H9 (cell line): ENCODE data around the gene FSTL4. TPM values are rescaled to one million over a fixed set of nuclear protein-coding genes. Genes with fewer than 3 reads are reported as not detected.
A peak's percentile ranks its signal among the peaks of the same experiment; 100 is the strongest.

Source experiments
- DNase-seq: peaks from one replicate; pipeline ENCODE4 v3.0.0-alpha.2; 2017
- H2AFZ ChIP-seq: one replicate; pipeline ENCODE4 v1.6.1; 2013; ENCODE audit warnings: mild to moderate bottlenecking, low read length, control low read depth, moderate library complexity
- H2AK5ac ChIP-seq: 2 replicates; pipeline ENCODE4 v1.6.1; 2013; ENCODE audit warnings: low read length, control low read depth, mixed read lengths; ENCODE audit not compliant: insufficient read length
- H2BK120ac ChIP-seq: one replicate; pipeline ENCODE4 v1.6.1; 2013; ENCODE audit warnings: low read depth, mild to moderate bottlenecking, low read length, control low read depth, inconsistent platforms; ENCODE audit not compliant: poor library complexity, severe bottlenecking
- H2BK12ac ChIP-seq: 2 replicates; pipeline ENCODE4 v1.6.1; 2013; ENCODE audit warnings: low read length, control low read depth, mixed read lengths, low read depth; ENCODE audit not compliant: insufficient read length
- H2BK15ac ChIP-seq: 2 replicates; pipeline ENCODE4 v1.6.1; 2013; ENCODE audit warnings: low read depth, low read length, control low read depth
- H2BK20ac ChIP-seq: one replicate; pipeline ENCODE4 v1.6.1; 2013; ENCODE audit warnings: low read depth, mild to moderate bottlenecking, low read length, control low read depth, inconsistent platforms; ENCODE audit not compliant: poor library complexity, severe bottlenecking
- H2BK5ac ChIP-seq: 2 replicates; pipeline ENCODE4 v1.6.1; 2013; ENCODE audit warnings: low read length, control low read depth, mixed read lengths; ENCODE audit not compliant: insufficient read length
- H3K14ac ChIP-seq: 2 replicates; pipeline ENCODE4 v1.6.1; 2013; ENCODE audit warnings: low read length, control low read depth; ENCODE audit not compliant: insufficient read depth
- H3K18ac ChIP-seq: 2 replicates; pipeline ENCODE4 v1.6.1; 2013; ENCODE audit warnings: low read depth, mild to moderate bottlenecking, mixed read lengths, low read length, control low read depth; ENCODE audit not compliant: insufficient read length
- H3K23ac ChIP-seq: 2 replicates; pipeline ENCODE4 v1.6.1; 2013; ENCODE audit warnings: low read length, control low read depth, mixed read lengths, low read depth; ENCODE audit not compliant: insufficient read length
- H3K23me2 ChIP-seq: 2 replicates; pipeline ENCODE4 v1.6.1; 2013; ENCODE audit warnings: low read depth, mild to moderate bottlenecking, mixed read lengths, low read length, control low read depth; ENCODE audit not compliant: insufficient read length, poor library complexity, severe bottlenecking
- H3K27ac ChIP-seq: 2 replicates; pipeline ENCODE4 v1.5.1; 2013; ENCODE audit warnings: low read length, control low read depth, mixed read lengths, low read depth; ENCODE audit not compliant: insufficient read length
- H3K27me3 ChIP-seq: 2 replicates; pipeline ENCODE4 v1.6.1; 2013; ENCODE audit warnings: low read length, control low read depth, inconsistent platforms; ENCODE audit not compliant: insufficient read depth
- H3K4ac ChIP-seq: 2 replicates; pipeline ENCODE4 v1.6.1; 2013; ENCODE audit warnings: low read depth, mild to moderate bottlenecking, control low read depth, inconsistent platforms, low read length, moderate library complexity
- H3K4me1 ChIP-seq: 2 replicates; pipeline ENCODE4 v1.6.1; 2013; ENCODE audit warnings: low read length, control low read depth, inconsistent platforms; ENCODE audit not compliant: insufficient read depth
- H3K4me2 ChIP-seq: 2 replicates; pipeline ENCODE4 v1.6.1; 2013; ENCODE audit warnings: low read length, control low read depth, mixed read lengths; ENCODE audit not compliant: insufficient read length, insufficient read depth
- H3K56ac ChIP-seq: 2 replicates; pipeline ENCODE4 v1.6.1; 2013; ENCODE audit warnings: low read depth, mild to moderate bottlenecking, mixed read lengths, low read length, control low read depth; ENCODE audit not compliant: insufficient read length
- H3K79me1 ChIP-seq: 2 replicates; pipeline ENCODE4 v1.6.1; 2013; ENCODE audit warnings: low read depth, mild to moderate bottlenecking, moderate library complexity, low read length, control low read depth, inconsistent platforms; ENCODE audit not compliant: insufficient read depth, poor library complexity, severe bottlenecking
- H3K79me2 ChIP-seq: 2 replicates; pipeline ENCODE4 v1.6.1; 2013; ENCODE audit warnings: low read length, control low read depth, inconsistent platforms; ENCODE audit not compliant: insufficient read depth
- H3K9ac ChIP-seq: 2 replicates; pipeline ENCODE4 v1.6.1; 2013; ENCODE audit warnings: low read length, control low read depth, mixed read lengths; ENCODE audit not compliant: insufficient read length; ENCODE audit errors: extremely low read depth
- H3K9me3 ChIP-seq: one replicate; pipeline ENCODE4 v1.6.1; 2013; ENCODE audit warnings: low read depth, low read length, inconsistent platforms; ENCODE audit not compliant: control insufficient read depth
- H3T11ph ChIP-seq: one replicate; pipeline ENCODE4 v1.6.1; 2013; ENCODE audit warnings: mild to moderate bottlenecking, low read length, control low read depth, inconsistent platforms
- H4K20me1 ChIP-seq: one replicate; pipeline ENCODE4 v1.6.1; 2013; ENCODE audit not compliant: control insufficient read depth, insufficient read length, insufficient read depth
- H4K5ac ChIP-seq: 2 replicates; pipeline ENCODE4 v1.6.1; 2013; ENCODE audit warnings: low read depth, mild to moderate bottlenecking, mixed read lengths, low read length, control low read depth; ENCODE audit not compliant: insufficient read length
- H4K8ac ChIP-seq: replicated peaks from 2 replicates; pipeline ENCODE4 v1.6.1; 2013; ENCODE audit warnings: low read length, control low read depth, mixed read lengths, low read depth; ENCODE audit not compliant: insufficient read length
- H4K91ac ChIP-seq: 2 replicates; pipeline ENCODE4 v1.6.1; 2013; ENCODE audit warnings: low read depth, mild to moderate bottlenecking, moderate library complexity, mixed read lengths, low read length, control low read depth; ENCODE audit not compliant: insufficient read length
- H3K27ac Mint-ChIP-seq, 3 experiments: 2 replicates in 2 of 3; 3 replicates in 1 of 3; pipeline ENCODE4 v1.8.0; 2020 to 2021; ENCODE audit warnings: mixed read lengths in 3 of 3, mild to moderate bottlenecking in 1 of 3, moderate library complexity in 1 of 3
- H3K27me3 Mint-ChIP-seq: 2 replicates; pipeline ENCODE4 v1.8.0; 2021; ENCODE audit warnings: low read depth, mild to moderate bottlenecking, moderate library complexity, mixed read lengths
- H3K36me3 Mint-ChIP-seq, 3 experiments: 2 replicates in 2 of 3; 3 replicates in 1 of 3; pipeline ENCODE4 v1.8.0; 2020 to 2021; ENCODE audit warnings: low read depth in 3 of 3, mixed read lengths in 3 of 3; ENCODE audit not compliant: insufficient read depth in 1 of 3
- H3K4me1 Mint-ChIP-seq, 2 experiments: 2 replicates each; pipeline ENCODE4 v1.8.0; 2020; ENCODE audit warnings: mixed read lengths in 2 of 2
- H3K4me3 Mint-ChIP-seq, 2 experiments: 2 replicates in 1 of 2; 3 replicates in 1 of 2; pipeline ENCODE4 v1.8.0; 2020 to 2021; ENCODE audit warnings: mild to moderate bottlenecking in 2 of 2, mixed read lengths in 2 of 2, moderate library complexity in 1 of 2
- H3K9me3 Mint-ChIP-seq, 2 experiments: 2 replicates in 1 of 2; 3 replicates in 1 of 2; pipeline ENCODE4 v1.8.0; 2020; ENCODE audit warnings: mild to moderate bottlenecking in 2 of 2, mixed read lengths in 2 of 2, moderate library complexity in 1 of 2
- CTCF ChIP-seq: fragments of 200-600 bp; sonication (generic); conservative IDR thresholded peaks from 3 replicates; pipeline ENCODE4 v1.8.0; 2021; ENCODE audit warnings: antibody characterized with exemption, mild to moderate bottlenecking
- WGBS: extraction: QIAGEN DNeasy Blood & Tissue Kit; methylation state at CpG from one replicate; pipeline ENCODE4 v1.1.7; 2013; ENCODE audit warnings: missing lambda C conversion rate, low lambda C conversion rate, mixed read lengths; ENCODE audit not compliant: insufficient read length; ENCODE audit errors: extremely low coverage; 5-methylcytosine and 5-hydroxymethylcytosine counted together
- total RNA-seq: library from RNA; stranded (reverse); gene quantifications from 2 replicates; pipeline ENCODE4 v1.2.1, GENCODE V29; 2021

Gene FSTL4
- total RNA-seq, 1 experiment from 2014 or later: 5.7 TPM

- Histone ChIP-seq H3K14ac (no peak overlapping the region), H3K9me3 (no peaks in the 10 kb centered on the region), H2BK12ac (no peak overlapping the region), H4K5ac (no peak overlapping the region), H3K79me2 (no peaks in the 10 kb centered on the region), H2AK5ac (no peak overlapping the region), H2AFZ (no peak overlapping the region), H2BK120ac (no peak overlapping the region), H3T11ph (no peak overlapping the region), H3K18ac (no peak overlapping the region), H4K20me1 (no peaks in the 10 kb centered on the region), H4K8ac (no peak overlapping the region), H2BK5ac (no peak overlapping the region), H3K23me2 (no peaks in the 10 kb centered on the region), H3K79me1 (no peaks in the 10 kb centered on the region), H3K56ac (no peak overlapping the region), H4K91ac (no peak overlapping the region), H2BK20ac (no peak overlapping the region), H3K23ac (no peak overlapping the region), H3K4me2 (no peak overlapping the region), H2BK15ac (no peak overlapping the region), H3K9ac (no peak overlapping the region), H3K27me3 (no peaks in the 10 kb centered on the region), H3K4me1 (peaks cover 6% of the 10 kb centered on the region), H3K27ac (no peak overlapping the region), H3K4ac (no peak overlapping the region)
- no CpG with 5 or more reads among the region's 15 CpGs for WGBS
- H3K27ac Mint-ChIP-seq: peak overlapping the region in 1 of 3 experiments; percentile 39; a peak in 2 of 7 replicates
- no peaks in the 10 kb centered on the region; the same call in 1 of the 2 replicates for H3K27me3 Mint-ChIP-seq
- H3K4me3 Mint-ChIP-seq: no peak overlapping the region
- no peak for DNase-seq
- TF ChIP-seq CTCF: no peak
- no peaks in the 10 kb centered on the region for H3K9me3 Mint-ChIP-seq
- H3K4me1 Mint-ChIP-seq: peaks cover 33 to 45% of the 10 kb centered on the region in 2 experiments
- H3K36me3 Mint-ChIP-seq: no peaks in the 10 kb centered on the region
Observed at GRCh38 chr5:133338504-133339355, 273.6 kb downstream of the FSTL4 start.
